ENCODE data around the gene ZNF417.
"Not testable (repeated sequence)": the region's sequence is repeated elsewhere in the genome, so short reads cannot be mapped to it uniquely, and the experiment has no call there.

ZNF417 gene

DNA sequence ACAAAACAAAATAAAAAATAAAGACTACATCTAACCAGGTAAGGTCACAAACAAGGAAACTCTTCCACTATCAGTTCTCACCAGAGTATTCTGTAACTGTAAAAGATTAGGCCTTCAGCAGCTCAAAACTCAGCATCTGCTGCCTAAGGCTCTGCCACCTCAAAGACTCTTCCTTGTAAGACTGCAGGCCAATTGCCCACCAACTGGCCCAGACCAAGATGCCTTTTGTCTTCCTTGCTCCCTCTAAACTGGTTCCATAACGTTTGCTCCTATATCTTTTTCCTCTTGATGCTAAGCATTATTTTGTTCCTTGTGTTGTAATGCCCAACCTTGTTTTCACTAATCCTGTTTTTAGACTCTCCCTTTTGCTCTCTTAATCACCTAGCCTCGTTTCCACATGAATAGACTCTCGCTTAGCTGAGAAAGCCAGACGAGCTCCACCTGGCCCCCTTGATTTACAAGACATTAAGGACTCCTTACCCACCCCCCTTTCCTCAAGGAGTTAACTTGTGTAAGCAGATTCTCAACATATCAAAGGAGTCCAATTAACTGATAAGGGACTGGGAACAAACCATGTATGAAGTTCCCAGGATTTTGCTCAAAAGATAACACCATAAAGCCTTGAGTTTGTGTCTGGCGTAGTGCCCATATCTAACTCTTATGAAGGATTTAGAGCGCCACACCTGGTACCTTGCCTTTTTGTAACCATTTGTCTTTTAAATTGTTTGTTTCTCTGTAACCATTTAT lies 29.0 kb downstream of the ZNF417 start:
- DNase-seq = no peak

- no peak for DNase-seq
These were observed 30.3 kb downstream of the ZNF417 start for GRCh38 chr19:57886046-57886445.

DNA sequence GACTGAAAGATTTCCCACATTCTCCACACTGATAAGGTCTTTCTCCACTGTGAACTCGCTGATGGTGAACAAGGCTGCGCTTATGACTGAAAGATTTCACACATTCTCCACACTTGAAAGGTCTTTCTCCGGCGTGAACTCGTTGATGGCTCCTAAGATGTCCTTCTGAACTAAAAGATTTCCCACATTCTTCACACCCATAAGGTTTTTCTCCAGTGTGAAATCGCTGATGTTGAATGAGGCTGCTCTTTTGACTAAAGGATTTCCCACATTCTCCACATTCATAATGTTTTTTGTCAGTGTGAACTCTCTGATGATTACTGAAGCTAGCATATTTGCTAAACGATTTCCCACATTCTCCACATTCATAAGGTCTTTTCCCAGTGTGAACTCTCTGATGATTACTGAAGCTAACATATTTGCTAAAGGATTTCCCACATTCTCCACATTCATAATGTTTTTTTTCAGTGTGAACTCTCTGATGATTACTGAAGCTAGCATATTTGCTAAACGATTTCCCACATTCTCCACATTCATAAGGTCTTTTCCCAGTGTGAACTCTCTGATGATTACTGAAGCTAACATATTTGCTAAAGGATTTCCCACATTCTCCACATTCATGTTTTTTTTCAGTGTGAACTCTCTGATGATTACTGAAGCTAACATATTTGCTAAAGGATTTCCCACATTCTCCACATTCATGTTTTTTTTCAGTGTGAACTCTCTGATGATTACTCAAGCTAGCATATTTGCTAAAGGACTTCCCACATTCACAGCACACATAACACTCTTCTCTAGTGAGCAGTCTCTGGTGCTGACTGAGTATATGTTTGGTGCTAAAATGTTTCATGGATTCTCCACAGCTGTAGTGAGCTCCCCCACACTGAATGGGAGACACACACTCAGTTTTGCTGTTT lies 42.3 kb downstream of the ZNF417 start:
- DNase-seq = not testable (repeated sequence)

GRCh38 chr19:57872450-57872849 lies 43.9 kb downstream of the ZNF417 start:
- DNase-seq = no peak

- no peak for DNase-seq
These were observed 46.2 kb downstream of the ZNF417 start for GRCh38 chr19:57870225-57870624.

GRCh38 chr19:57869655-57870054 lies 46.7 kb downstream of the ZNF417 start:
- not testable (repeated sequence) for DNase-seq

GRCh38 chr19:57867868-57868492 lies 48.4 kb downstream of the ZNF417 start:
- no peak for DNase-seq
